OCI-LY3 (cell line): ENCODE measurements around the gene STARD13.

ENCODE experiments used
- CTCF ChIP-seq: fragments of 200-600, 300-600 bp; sonication (generic); IDR thresholded peaks from 2 replicates; pipeline ENCODE4 v1.5.1; 2014; ENCODE audit warnings: antibody characterized with exemption, low read length, low read depth
- EZH2phosphoT487 ChIP-seq: fragments of 200-600 bp; shearing (Covaris generic); IDR thresholded peaks from 2 replicates; pipeline ENCODE4 v1.6.1; 2018; ENCODE audit warnings: antibody characterized with exemption, mixed run types, low read depth

GRCh38 chr13:33152389-33152788 is 133.2 kb downstream of the STARD13 start:
- TF ChIP-seq CTCF (no peak), EZH2phosphoT487 (no peak)
